Measurements from ENCODE around the gene ARHGEF4.
A peak's percentile ranks its signal among the peaks of the same experiment; 100 is the strongest.

ARHGEF4 gene

GRCh38 chr2:131041402-131042147 is 204.9 kb downstream of the ARHGEF4 start:
- Mint-ChIP-seq H3K27ac (no peak overlapping the region), H3K27me3 (peaks cover 13% of the 10 kb centered on the region), H3K4me1 (ENCODE audit: low read depth) (peaks cover 31% of the 10 kb centered on the region), H3K36me3 (ENCODE audit: low read depth) (peaks cover 3% of the 10 kb centered on the region), H3K4me3 (peak overlapping the region; percentile 48), H3K9me3 (no peaks in the 10 kb centered on the region)
- DNase-seq: no peak

GRCh38 chr2:131042148-131042775 is 205.5 kb downstream of the ARHGEF4 start:
- DNase-seq: no peak
- Mint-ChIP-seq H3K27ac (no peak overlapping the region), H3K4me1 (ENCODE audit: low read depth) (peaks cover 31% of the 10 kb centered on the region), H3K9me3 (no peaks in the 10 kb centered on the region), H3K4me3 (no peak overlapping the region), H3K27me3 (peaks cover 11% of the 10 kb centered on the region), H3K36me3 (ENCODE audit: low read depth) (peaks cover 9% of the 10 kb centered on the region)

GRCh38 chr2:131043199-131044074 is 206.7 kb downstream of the ARHGEF4 start:
- H3K27me3 Mint-ChIP-seq: peaks cover 6% of the 10 kb centered on the region
- peaks cover 31% of the 10 kb centered on the region for H3K4me1 Mint-ChIP-seq (ENCODE audit: low read depth)
- H3K4me3 Mint-ChIP-seq: no peak overlapping the region

GRCh38 chr2:131044075-131044756 is 207.5 kb downstream of the ARHGEF4 start:
- Mint-ChIP-seq H3K9me3 (no peaks in the 10 kb centered on the region), H3K4me3 (no peak overlapping the region), H3K36me3 (ENCODE audit: low read depth) (peaks cover 27% of the 10 kb centered on the region), H3K27me3 (peaks cover 6% of the 10 kb centered on the region), H3K4me1 (ENCODE audit: low read depth) (peaks cover 28% of the 10 kb centered on the region), H3K27ac (peak overlapping the region; percentile 16)
- no peak for DNase-seq

More at GRCh38 chr2:131043199-131044074, 206.7 kb downstream of the ARHGEF4 start:
- Mint-ChIP-seq H3K9me3 (no peaks in the 10 kb centered on the region), H3K36me3 (ENCODE audit: low read depth) (peaks cover 20% of the 10 kb centered on the region), H3K27ac (peak overlapping the region; percentile 16)
- DNase-seq: no peak

DNA sequence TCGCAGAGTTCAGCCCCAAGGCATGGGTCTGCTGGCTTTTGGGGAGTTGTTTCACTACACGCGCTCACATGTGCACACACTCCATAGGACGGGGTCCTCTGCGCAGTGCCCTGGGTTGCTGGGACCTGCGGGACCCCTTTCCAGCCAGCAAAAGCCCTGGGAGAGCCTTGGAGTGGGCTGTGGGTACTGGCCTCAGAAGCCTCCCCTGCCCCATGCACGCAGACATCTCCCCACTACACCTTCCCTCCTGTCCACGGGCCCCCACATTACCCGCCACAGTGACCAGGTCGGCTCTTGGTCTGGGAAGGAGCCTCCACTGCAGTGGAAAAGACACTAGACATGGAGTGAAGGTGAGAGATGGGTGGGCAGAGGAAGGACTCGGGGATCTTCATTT is 208.0 kb downstream of the ARHGEF4 start:
- Mint-ChIP-seq H3K9me3 (no peaks in the 10 kb centered on the region), H3K27me3 (peaks cover 6% of the 10 kb centered on the region), H3K4me3 (no peak overlapping the region), H3K27ac (no peak overlapping the region), H3K36me3 (ENCODE audit: low read depth) (peaks cover 33% of the 10 kb centered on the region), H3K4me1 (ENCODE audit: low read depth) (peaks cover 26% of the 10 kb centered on the region)
- DNase-seq: no peak

- Mint-ChIP-seq H3K27me3 (peaks cover 6% of the 10 kb centered on the region), H3K4me1 (ENCODE audit: low read depth) (peaks cover 20% of the 10 kb centered on the region), H3K9me3 (no peaks in the 10 kb centered on the region), H3K36me3 (ENCODE audit: low read depth) (peaks cover 40% of the 10 kb centered on the region), H3K4me3 (no peak overlapping the region), H3K27ac (no peak overlapping the region)
- DNase-seq: no peak
Measured at GRCh38 chr2:131045286-131046027, 208.7 kb downstream of the ARHGEF4 start.

DNA sequence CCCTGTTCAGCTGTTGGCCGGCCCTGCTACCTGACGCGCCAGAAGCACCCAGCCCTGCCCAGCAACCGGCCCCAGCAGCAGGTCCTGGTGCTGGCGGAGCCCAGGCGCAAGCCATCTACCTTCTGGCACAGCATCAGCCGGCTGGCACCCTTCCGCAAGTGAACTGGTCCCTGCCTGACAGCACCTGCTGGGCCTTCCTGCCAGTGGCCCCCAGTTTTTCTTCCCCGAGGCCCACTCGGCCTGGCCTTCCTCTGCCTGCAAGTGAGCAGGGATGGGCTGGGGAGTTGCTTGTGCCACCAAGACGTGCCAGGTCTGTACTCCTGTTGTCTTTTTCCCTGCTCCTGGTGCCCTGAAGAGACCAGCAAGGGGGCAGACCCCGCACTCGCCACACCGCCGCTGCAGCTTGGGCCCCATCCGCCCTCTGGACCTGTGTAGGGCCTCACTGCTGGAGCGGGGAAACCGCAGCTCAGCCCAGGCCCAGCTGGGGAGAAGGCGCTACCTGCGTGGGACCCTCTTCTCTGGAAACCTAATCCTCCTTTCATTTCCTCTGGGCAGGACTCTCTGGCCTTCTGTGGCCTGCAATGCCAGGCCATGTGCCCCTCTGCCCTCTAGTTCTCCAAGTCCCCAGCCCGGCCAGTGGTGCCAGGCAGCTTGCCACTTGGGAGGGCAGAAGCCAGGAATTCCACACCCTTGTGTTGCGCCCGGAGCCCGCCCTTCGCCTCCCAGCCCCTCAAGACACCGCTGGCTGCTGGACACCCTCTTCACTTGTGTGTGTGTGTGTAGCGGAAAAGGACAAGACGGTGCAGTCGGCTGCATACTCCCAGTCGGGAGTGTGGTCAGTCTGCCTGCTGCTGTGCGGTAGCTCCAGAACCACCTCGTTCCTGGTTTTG is 209.6 kb downstream of the ARHGEF4 start:
- no peak for DNase-seq
- peak overlapping the region; percentile 29 for H3K27ac Mint-ChIP-seq
- H3K4me1 Mint-ChIP-seq (ENCODE audit: low read depth): peaks cover 12% of the 10 kb centered on the region
- no peak overlapping the region for H3K4me3 Mint-ChIP-seq
- H3K36me3 Mint-ChIP-seq (ENCODE audit: low read depth): peaks cover 47% of the 10 kb centered on the region
- H3K27me3 Mint-ChIP-seq: peaks cover under 1% of the 10 kb centered on the region
- no peaks in the 10 kb centered on the region for H3K9me3 Mint-ChIP-seq

GRCh38 chr2:131046918-131047652 is 210.4 kb downstream of the ARHGEF4 start:
- peak overlapping the region; percentile 29 for H3K27ac Mint-ChIP-seq
- H3K27me3 Mint-ChIP-seq: no peaks in the 10 kb centered on the region
- no peak overlapping the region for H3K4me3 Mint-ChIP-seq
- peaks cover 4% of the 10 kb centered on the region for H3K4me1 Mint-ChIP-seq (ENCODE audit: low read depth)
- peaks cover 55% of the 10 kb centered on the region for H3K36me3 Mint-ChIP-seq (ENCODE audit: low read depth)
- H3K9me3 Mint-ChIP-seq: no peaks in the 10 kb centered on the region
- DNase-seq: no peak

DNA sequence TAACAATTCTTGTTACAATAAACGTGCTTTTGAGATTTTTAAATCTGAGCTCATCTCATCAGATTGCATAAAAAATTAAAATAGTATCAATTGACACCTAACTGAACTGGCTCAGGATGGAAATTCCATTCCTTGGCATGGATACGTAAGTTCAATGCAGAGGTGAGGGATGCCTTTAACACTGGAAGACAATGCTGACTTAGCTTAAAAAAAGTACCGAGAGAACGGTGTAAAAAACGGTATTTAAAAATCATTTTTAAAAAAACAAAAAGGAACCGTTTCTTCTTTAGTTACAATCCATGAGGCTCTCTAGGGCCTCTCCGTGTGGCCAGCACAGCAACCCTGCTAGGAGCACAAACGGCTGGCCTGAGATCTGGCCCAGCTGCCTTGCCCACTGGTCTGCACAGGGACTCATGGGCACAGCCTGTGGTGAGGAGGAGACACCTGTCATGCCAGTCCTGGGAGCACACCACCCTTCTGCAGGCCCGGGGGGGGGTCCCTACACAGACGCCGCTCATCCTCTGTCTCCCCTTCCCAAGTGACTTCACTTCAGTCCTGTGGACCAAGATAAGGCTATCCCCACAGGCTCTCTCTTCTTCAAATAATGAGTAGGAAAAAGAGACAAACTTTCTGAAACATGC is 211.3 kb downstream of the ARHGEF4 start:
- Mint-ChIP-seq H3K4me3 (no peak overlapping the region), H3K4me1 (ENCODE audit: low read depth) (no peaks in the 10 kb centered on the region), H3K27me3 (no peaks in the 10 kb centered on the region), H3K36me3 (ENCODE audit: low read depth) (peaks cover 65% of the 10 kb centered on the region), H3K9me3 (no peaks in the 10 kb centered on the region), H3K27ac (peak overlapping the region; percentile 29)
- DNase-seq: no peak

DNA sequence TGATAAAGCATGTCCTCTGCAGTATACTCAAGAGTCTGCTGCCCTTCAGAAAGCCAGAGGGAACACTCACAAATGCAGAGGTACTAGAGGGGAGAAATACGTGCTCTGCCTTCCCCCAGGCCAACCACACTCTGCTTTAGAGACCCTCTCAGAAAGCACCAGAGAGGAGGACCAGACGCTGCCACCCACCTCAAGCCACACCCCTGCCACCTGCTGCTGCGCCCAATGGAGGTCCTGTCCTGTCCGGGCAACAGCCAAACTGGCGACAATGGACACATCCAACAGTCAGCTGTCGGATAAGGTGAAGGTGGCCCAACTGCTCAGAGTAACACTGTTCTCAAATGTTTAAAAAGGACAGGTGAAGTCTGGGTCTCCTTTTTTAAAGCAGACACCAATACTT is 211.9 kb downstream of the ARHGEF4 start:
- Mint-ChIP-seq H3K27me3 (no peaks in the 10 kb centered on the region), H3K36me3 (ENCODE audit: low read depth) (peaks cover 71% of the 10 kb centered on the region), H3K4me3 (no peak overlapping the region), H3K9me3 (no peaks in the 10 kb centered on the region), H3K27ac (no peak overlapping the region), H3K4me1 (ENCODE audit: low read depth) (no peaks in the 10 kb centered on the region)
- no peak for DNase-seq

DNA sequence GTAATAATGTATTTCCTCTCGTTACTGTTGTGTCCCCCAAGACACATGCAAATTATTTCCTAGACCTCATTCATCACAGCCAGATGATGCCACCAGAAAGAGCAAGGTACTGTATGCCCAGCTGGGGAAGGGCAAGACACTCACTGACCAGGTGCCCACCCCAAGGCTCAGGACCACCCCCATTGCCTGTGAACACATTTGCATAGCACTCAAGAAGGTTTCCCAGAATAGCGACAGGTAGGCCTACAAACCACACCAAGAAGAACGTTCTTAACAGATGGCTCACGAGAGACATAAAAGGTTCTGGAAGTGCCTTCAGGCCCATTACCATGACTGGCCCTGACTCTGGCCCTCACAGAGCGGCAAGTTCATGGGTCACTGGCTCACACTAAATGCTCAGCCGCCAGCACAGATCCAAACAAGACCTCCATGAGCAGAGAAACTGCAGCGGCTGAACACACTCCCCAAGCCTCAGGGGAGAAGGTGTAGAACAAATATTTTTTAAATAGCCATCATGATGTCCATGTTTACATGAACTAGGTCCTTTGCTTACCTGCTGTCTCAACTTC is 212.5 kb downstream of the ARHGEF4 start:
- H3K27ac Mint-ChIP-seq: no peak overlapping the region
- H3K4me1 Mint-ChIP-seq (ENCODE audit: low read depth): no peaks in the 10 kb centered on the region

DNA sequence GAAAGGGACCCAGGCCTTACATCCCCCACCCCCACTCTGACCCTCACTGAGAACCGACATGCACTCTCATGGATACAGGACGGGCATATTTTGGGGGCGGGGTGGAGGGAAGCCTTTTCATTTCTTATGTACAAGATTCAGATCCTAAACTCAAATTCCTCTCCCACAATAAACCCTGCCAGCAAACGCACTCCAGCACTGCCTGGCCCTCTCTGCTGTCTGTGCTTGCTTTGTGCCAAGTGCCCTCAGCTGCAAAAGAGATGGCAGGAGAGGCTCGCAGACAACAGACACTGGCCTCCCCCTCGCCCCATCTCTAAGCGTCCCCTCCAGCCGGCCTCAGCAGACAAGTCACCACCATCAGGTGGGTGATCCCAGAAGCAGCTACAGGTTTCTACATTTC is 214.2 kb downstream of the ARHGEF4 start:
- DNase-seq: no peak
- Mint-ChIP-seq H3K36me3 (ENCODE audit: low read depth) (peaks cover 91% of the 10 kb centered on the region), H3K4me3 (no peak overlapping the region), H3K9me3 (no peaks in the 10 kb centered on the region), H3K27me3 (no peaks in the 10 kb centered on the region), H3K27ac (peak overlapping the region; percentile 55), H3K4me1 (ENCODE audit: low read depth) (no peaks in the 10 kb centered on the region)

More for the DNA sequence above, 212.5 kb downstream of the ARHGEF4 start:
- DNase-seq: no peak
- H3K4me3 Mint-ChIP-seq: no peak overlapping the region
- no peaks in the 10 kb centered on the region for H3K9me3 Mint-ChIP-seq
- H3K36me3 Mint-ChIP-seq (ENCODE audit: low read depth): peaks cover 75% of the 10 kb centered on the region
- H3K27me3 Mint-ChIP-seq: no peaks in the 10 kb centered on the region
